ENCODE data around the gene CEP85L. TPM values are rescaled to one million over a fixed set of nuclear protein-coding genes. Genes with fewer than 3 reads are reported as not detected.

CEP85L gene
- total and polyA plus RNA-seq, 10 of the 15 experiments (the other 5 are each of a cell fraction or from before 2014, with no cell fraction given): 1.8 to 10.9 (median 7.1) TPM

GRCh38 chr6:118606858-118607257, 44.5 kb downstream of the CEP85L start:
- Histone ChIP-seq H3K4me2 (ENCODE audit: control insufficient read depth, insufficient read depth) (no peak overlapping the region), H3K36me3 (ENCODE audit: control insufficient read depth in 2 of 2, insufficient read depth in 2 of 2, low read length in 1 of 2) (no peaks in the 10 kb centered on the region), H3K4me3 (no peak overlapping the region), H3K4me1 (ENCODE audit: control insufficient read depth, insufficient read depth, low read length) (no peaks in the 10 kb centered on the region; the same call in 1 of the 2 replicates), H3K27me3 (replicated peaks in 1 of 2; ENCODE audit: control insufficient read depth in 2 of 2, insufficient read depth in 2 of 2, low read length in 1 of 2) (no peaks in the 10 kb centered on the region), H2AFZ (ENCODE audit: control insufficient read depth, low read depth, low read length) (no peak overlapping the region), H3K9ac (ENCODE audit: control insufficient read depth, insufficient read depth, low read length) (no peak overlapping the region), H4K20me1 (ENCODE audit: control insufficient read depth, insufficient read depth) (no peaks in the 10 kb centered on the region), H3K9me3 (replicated peaks; ENCODE audit: control insufficient read depth, insufficient read depth, low read length) (no peaks in the 10 kb centered on the region; the same call in 1 of the 3 replicates), H3K27ac (ENCODE audit: control insufficient read depth, insufficient read depth) (no peak overlapping the region), H3K79me2 (ENCODE audit: control insufficient read depth, insufficient read depth, low read length) (no peaks in the 10 kb centered on the region; the same call in 1 of the 2 replicates)
- no peak for DNase-seq (ENCODE audit: low read depth, low spot score)
- POLR2A ChIA-PET: no interaction called here
- in situ Hi-C loops (cut with MboI) (no loop called here), intact Hi-C loops (cut with micrococcal nuclease; ENCODE audit: unreplicated experiment) (no loop called here)
- no peak for ATAC-seq
- CTCF ChIA-PET: interaction anchor here (1.2 to 1.4 kb wide), 4 partner anchors 10 to 194 kb away, joined by 3 to 8 read pairs (median 4); no protein-coding TSS in a partner anchor
- TF ChIP-seq KDM1A (IDR thresholded peaks at IDR 0.05; ENCODE audit: borderline replicate concordance) (no peak), PAX8 (IDR thresholded peaks at IDR 0.05) (no peak), YY1 (IDR thresholded peaks at IDR 0.05; ENCODE audit: low read depth, low read length) (no peak), POLR2A (IDR thresholded peaks at IDR 0.05; ENCODE audit: low read depth, low read length) (no peak), BCL11A (IDR thresholded peaks at IDR 0.05; ENCODE audit: low read depth, low read length) (no peak), E2F4 (IDR thresholded peaks at IDR 0.05; ENCODE audit: low read depth, low read length) (no peak), BMI1 (IDR thresholded peaks at IDR 0.05; ENCODE audit: borderline replicate concordance) (no peak), RELA (IDR thresholded peaks at IDR 0.05; ENCODE audit: borderline replicate concordance, partially characterized antibody) (no peak), NR2C2 (IDR thresholded peaks at IDR 0.05; ENCODE audit: borderline replicate concordance, control insufficient read depth, insufficient read length, low read depth) (no peak), USF2 (IDR thresholded peaks at IDR 0.05; ENCODE audit: borderline replicate concordance, low read depth, low read length) (no peak), HDAC6 (IDR thresholded peaks at IDR 0.05; ENCODE audit: unreplicated experiment) (no peak)
- FAIRE-seq: no peak
- no TSS peak for BruUV-seq (replicated peaks)
- 91% methylated on average over 5 of the region's 5 CpGs for WGBS (ENCODE audit: insufficient coverage, insufficient replicate concordance, low lambda C conversion rate, missing lambda C conversion rate)
- RAD21 ChIA-PET (ENCODE audit: unreplicated experiment): no interaction called here
- SMC1A ChIA-PET (ENCODE audit: uncharacterized antibody, unreplicated experiment): interaction anchor here (1.0 to 1.5 kb wide), 4 partner anchors 8 to 41 kb away, joined by 4 to 7 read pairs (median 4); no protein-coding TSS in a partner anchor

Measured in GM12878 (cell line).